OCI-LY3 (cell line): ENCODE data around the gene DDX5.

Experiments
- H2AFZ ChIP-seq: fragments of 200-600, 300-600 bp; shearing (Covaris generic); 2 replicates; pipeline ENCODE4 v1.6.0; 2014; ENCODE audit warnings: antibody characterized with exemption, low read depth, low read length
- H3K27ac ChIP-seq: fragments of 200-600, 300-600 bp; sonication (generic); 2 replicates; pipeline ENCODE4 v1.5.1; 2014; ENCODE audit warnings: mild to moderate bottlenecking, low read length, moderate library complexity, mixed read lengths
- H3K27me3 ChIP-seq: fragments of 200-600, 300-600 bp; sonication (generic); 2 replicates; pipeline ENCODE4 v1.6.1; 2014; ENCODE audit warnings: low read depth, low read length, mixed read lengths
- H3K36me3 ChIP-seq: fragments of 200-600, 300-600 bp; sonication (generic); replicated peaks from 2 replicates; pipeline ENCODE3; 2014; ENCODE audit warnings: low read depth, low read length, mixed read lengths
- H3K4me1 ChIP-seq: fragments of 300-600, 200-600 bp; sonication (generic); 2 replicates; pipeline ENCODE4 v1.6.1; 2014; ENCODE audit warnings: low read length, mixed read lengths
- H3K4me2 ChIP-seq: fragments of 200-600, 300-600 bp; sonication (generic); 2 replicates; pipeline ENCODE4 v1.6.1; 2014; ENCODE audit warnings: low read length, mixed read lengths
- H3K4me3 ChIP-seq: fragments of 300-600, 200-600 bp; sonication (generic); 2 replicates; pipeline ENCODE4 v1.5.1; 2014; ENCODE audit warnings: antibody characterized with exemption, mild to moderate bottlenecking, low read length, moderate library complexity
- H3K79me2 ChIP-seq: fragments of 300-600, 200-600 bp; shearing (Covaris generic); 2 replicates; pipeline ENCODE4 v1.6.1; 2014; ENCODE audit warnings: mild to moderate bottlenecking, low read length, mixed read lengths
- H3K9ac ChIP-seq: fragments of 300-600, 200-600 bp; shearing (Covaris generic); 2 replicates; pipeline ENCODE4 v1.6.0; 2014; ENCODE audit warnings: mild to moderate bottlenecking, low read length, moderate library complexity
- H3K9me3 ChIP-seq: fragments of 200-600, 300-600 bp; shearing (Covaris generic); 2 replicates; pipeline ENCODE4 v1.6.1; 2014; ENCODE audit warnings: low read length, mixed read lengths; ENCODE audit not compliant: insufficient read depth
- H4K20me1 ChIP-seq: fragments of 200-600, 300-600 bp; sonication (generic); 2 replicates; pipeline ENCODE4 v1.6.1; 2016; ENCODE audit warnings: low read length, mixed read lengths; ENCODE audit not compliant: insufficient read depth
- CTCF ChIP-seq: fragments of 200-600, 300-600 bp; sonication (generic); IDR thresholded peaks from 2 replicates; pipeline ENCODE4 v1.5.1; 2014; ENCODE audit warnings: antibody characterized with exemption, low read length, low read depth
- EZH2phosphoT487 ChIP-seq: fragments of 200-600 bp; shearing (Covaris generic); IDR thresholded peaks from 2 replicates; pipeline ENCODE4 v1.6.1; 2018; ENCODE audit warnings: antibody characterized with exemption, mixed run types, low read depth

DDX5 gene

DNA sequence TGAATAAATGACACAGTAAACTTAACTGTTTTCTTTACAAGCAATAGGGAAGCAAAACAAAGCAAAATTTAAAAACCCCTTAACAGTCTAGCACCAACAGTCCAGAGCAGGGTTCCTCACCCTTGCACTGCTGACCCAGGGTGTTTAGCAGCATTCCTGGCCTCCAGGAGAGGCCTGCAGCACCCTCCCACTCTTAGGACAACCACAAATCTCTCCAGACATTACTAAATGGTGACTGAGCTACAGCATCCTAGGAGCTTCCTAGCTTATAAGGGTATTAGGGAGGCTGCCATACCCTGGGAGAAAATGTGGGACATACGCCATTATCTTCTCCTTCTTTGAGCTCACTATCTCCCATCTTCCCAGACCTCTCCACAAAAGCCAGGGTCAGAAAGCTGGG is 25.1 kb downstream of the DDX5 start:
- no peak overlapping the region for H3K9ac ChIP-seq
- no peak for TF ChIP-seq EZH2phosphoT487
- TF ChIP-seq CTCF: no peak
- H3K36me3 ChIP-seq: peaks cover 44% of the 10 kb centered on the region
- H3K4me2 ChIP-seq: no peak overlapping the region
- no peaks in the 10 kb centered on the region for H3K79me2 ChIP-seq
- no peak overlapping the region for H2AFZ ChIP-seq
- H4K20me1 ChIP-seq: no peaks in the 10 kb centered on the region
- no peaks in the 10 kb centered on the region for H3K27me3 ChIP-seq
- H3K9me3 ChIP-seq: no peaks in the 10 kb centered on the region
- H3K27ac ChIP-seq: no peak overlapping the region
- H3K4me1 ChIP-seq: no peaks in the 10 kb centered on the region
- H3K4me3 ChIP-seq: no peak overlapping the region

DNA sequence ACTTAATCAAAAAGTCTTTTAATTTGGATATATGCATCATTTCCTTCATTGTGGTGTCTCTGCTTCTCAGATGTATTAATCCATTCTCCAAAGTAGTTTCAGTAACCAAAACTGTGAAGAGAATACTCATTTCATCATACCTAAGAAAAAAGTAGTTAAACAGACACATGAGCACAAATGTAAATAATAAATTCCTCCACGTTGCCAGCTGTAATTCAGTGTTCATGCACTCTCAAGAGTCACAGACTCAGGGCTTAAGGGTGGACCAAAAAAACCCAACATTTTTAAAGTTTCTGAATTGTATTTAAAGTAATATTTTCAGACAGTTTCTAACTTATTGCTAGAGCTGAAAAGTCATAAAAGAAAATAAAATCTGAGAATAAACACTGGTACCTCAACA is 28.2 kb downstream of the DDX5 start:
- Histone ChIP-seq H3K27me3 (no peaks in the 10 kb centered on the region), H3K4me2 (no peak overlapping the region), H4K20me1 (no peaks in the 10 kb centered on the region), H3K9me3 (no peaks in the 10 kb centered on the region), H3K36me3 (peaks cover 20% of the 10 kb centered on the region), H3K4me1 (no peaks in the 10 kb centered on the region), H2AFZ (no peak overlapping the region), H3K79me2 (no peaks in the 10 kb centered on the region), H3K4me3 (no peak overlapping the region), H3K27ac (no peak overlapping the region), H3K9ac (no peak overlapping the region)
- no peak for TF ChIP-seq CTCF
- no peak for TF ChIP-seq EZH2phosphoT487

- no peaks in the 10 kb centered on the region for H3K27me3 ChIP-seq
- H3K9ac ChIP-seq: no peak overlapping the region
- no peaks in the 10 kb centered on the region for H3K4me1 ChIP-seq
- no peak overlapping the region for H3K4me3 ChIP-seq
- H3K27ac ChIP-seq: no peak overlapping the region
- no peak overlapping the region for H2AFZ ChIP-seq
- peaks cover 5% of the 10 kb centered on the region for H3K36me3 ChIP-seq
- no peak for TF ChIP-seq CTCF
- no peak for TF ChIP-seq EZH2phosphoT487
- H3K9me3 ChIP-seq: no peaks in the 10 kb centered on the region
- H4K20me1 ChIP-seq: no peaks in the 10 kb centered on the region
- no peaks in the 10 kb centered on the region for H3K79me2 ChIP-seq
- no peak overlapping the region for H3K4me2 ChIP-seq
Measured at GRCh38 chr17:64472564-64472963, 33.5 kb downstream of the DDX5 start.

DNA sequence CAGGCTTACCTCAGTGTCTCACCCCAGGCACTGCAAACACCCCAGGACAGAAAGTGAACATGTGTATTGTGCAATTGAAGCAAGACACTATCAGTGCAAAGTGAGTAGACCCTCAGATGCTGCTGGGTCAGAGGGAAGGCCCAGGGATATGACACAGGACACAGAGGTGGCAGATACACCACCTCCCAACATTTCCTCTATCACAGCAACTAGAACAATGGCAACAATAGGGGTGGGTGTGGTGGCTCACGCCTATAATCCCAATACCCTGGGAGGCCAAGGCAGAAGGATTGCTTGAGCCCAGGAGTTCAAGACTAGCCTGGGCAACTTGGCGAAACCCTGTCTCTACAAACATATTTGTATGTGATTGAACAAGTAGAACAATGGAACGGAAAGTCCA is 34.6 kb downstream of the DDX5 start:
- Histone ChIP-seq H3K36me3 (no peaks in the 10 kb centered on the region), H3K4me1 (no peaks in the 10 kb centered on the region), H3K27ac (no peak overlapping the region), H3K79me2 (no peaks in the 10 kb centered on the region), H3K4me2 (no peak overlapping the region), H3K27me3 (no peaks in the 10 kb centered on the region), H3K9me3 (no peaks in the 10 kb centered on the region), H4K20me1 (no peaks in the 10 kb centered on the region), H2AFZ (no peak overlapping the region), H3K9ac (no peak overlapping the region), H3K4me3 (no peak overlapping the region)
- no peak for TF ChIP-seq EZH2phosphoT487
- TF ChIP-seq CTCF: no peak
